Ovary (tissue), 3 donors: ENCODE data around the gene TMTC2.

Source experiments
- POLR2A ChIP-seq: fragments of 450-650 bp; IDR thresholded peaks from one replicate; pipeline ENCODE4 v1.6.1; 2017; ENCODE audit warnings: antibody characterized with exemption, mild to moderate bottlenecking, moderate library complexity
- TF ChIP-seq, protein P1 (sequence below), 3 donors: fragments of 450-650 bp in 2 of 3; fragments of 200-600 bp in 1 of 3; IDR thresholded peaks; one replicate each; pipeline versions ENCODE4 v1.5.1 to v1.8.0; 2016 to 2022; ENCODE audit warnings: antibody characterized with exemption in 3 of 3, mild to moderate bottlenecking in 1 of 3
- donor health status: DM: no; HTN: no; CAD: no.

DNA sequence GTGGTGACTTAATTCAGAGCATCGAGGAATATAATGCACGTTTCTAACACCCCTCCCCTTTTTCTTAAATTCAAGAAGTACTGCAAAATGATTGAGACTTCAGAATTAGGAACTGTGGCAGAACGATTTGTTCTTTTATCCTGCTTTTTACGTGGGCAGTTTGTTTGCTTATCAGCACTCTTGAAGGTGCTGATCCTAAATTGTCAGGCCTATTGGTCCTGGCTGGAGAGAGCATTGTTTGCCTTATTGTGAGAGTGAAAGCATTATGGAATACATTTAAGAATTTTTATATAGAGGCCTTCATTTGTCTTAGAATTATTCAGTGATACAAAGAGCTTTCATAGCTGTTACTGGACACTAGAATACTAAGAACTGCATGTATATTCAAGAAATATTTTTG, 59.1 kb downstream of the TMTC2 start:
- TF ChIP-seq, protein P1, sequence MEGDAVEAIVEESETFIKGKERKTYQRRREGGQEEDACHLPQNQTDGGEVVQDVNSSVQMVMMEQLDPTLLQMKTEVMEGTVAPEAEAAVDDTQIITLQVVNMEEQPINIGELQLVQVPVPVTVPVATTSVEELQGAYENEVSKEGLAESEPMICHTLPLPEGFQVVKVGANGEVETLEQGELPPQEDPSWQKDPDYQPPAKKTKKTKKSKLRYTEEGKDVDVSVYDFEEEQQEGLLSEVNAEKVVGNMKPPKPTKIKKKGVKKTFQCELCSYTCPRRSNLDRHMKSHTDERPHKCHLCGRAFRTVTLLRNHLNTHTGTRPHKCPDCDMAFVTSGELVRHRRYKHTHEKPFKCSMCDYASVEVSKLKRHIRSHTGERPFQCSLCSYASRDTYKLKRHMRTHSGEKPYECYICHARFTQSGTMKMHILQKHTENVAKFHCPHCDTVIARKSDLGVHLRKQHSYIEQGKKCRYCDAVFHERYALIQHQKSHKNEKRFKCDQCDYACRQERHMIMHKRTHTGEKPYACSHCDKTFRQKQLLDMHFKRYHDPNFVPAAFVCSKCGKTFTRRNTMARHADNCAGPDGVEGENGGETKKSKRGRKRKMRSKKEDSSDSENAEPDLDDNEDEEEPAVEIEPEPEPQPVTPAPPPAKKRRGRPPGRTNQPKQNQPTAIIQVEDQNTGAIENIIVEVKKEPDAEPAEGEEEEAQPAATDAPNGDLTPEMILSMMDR (IDR thresholded peaks at IDR 0.05): no peak
- TF ChIP-seq POLR2A: no peak
